ENCODE data around the gene PKHD1.

DNA sequence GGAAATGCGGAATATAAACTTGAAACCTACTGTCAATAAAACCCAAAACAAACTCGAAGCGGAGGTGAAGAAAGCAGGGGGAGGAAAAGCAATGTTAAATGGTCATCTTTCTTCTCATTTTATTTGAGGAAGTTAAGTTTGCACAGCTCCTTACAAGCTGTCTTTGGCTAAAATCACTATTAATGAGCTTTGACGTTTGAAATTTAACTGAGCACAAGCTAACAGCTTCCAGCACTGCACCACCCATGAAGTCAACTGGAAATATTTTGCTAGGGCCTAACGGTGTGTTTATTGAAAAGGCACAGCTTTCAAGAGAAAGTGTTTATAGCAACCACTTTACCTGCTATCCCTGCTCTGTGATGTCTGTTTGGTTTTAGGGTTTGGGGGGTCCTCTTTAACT lies 103.8 kb downstream of the PKHD1 start:
- TF ChIP-seq EZH2 (IDR thresholded peaks at IDR 0.05; ENCODE audit: low read depth, low read length, severe bottlenecking): no peak
- no peak for TF ChIP-seq CREB1 (IDR thresholded peaks at IDR 0.05)
- TF ChIP-seq, protein P1, sequence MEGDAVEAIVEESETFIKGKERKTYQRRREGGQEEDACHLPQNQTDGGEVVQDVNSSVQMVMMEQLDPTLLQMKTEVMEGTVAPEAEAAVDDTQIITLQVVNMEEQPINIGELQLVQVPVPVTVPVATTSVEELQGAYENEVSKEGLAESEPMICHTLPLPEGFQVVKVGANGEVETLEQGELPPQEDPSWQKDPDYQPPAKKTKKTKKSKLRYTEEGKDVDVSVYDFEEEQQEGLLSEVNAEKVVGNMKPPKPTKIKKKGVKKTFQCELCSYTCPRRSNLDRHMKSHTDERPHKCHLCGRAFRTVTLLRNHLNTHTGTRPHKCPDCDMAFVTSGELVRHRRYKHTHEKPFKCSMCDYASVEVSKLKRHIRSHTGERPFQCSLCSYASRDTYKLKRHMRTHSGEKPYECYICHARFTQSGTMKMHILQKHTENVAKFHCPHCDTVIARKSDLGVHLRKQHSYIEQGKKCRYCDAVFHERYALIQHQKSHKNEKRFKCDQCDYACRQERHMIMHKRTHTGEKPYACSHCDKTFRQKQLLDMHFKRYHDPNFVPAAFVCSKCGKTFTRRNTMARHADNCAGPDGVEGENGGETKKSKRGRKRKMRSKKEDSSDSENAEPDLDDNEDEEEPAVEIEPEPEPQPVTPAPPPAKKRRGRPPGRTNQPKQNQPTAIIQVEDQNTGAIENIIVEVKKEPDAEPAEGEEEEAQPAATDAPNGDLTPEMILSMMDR (IDR thresholded peaks at IDR 0.05; ENCODE audit: control extremely low read depth in 1 of 3, insufficient read depth in 1 of 3, low read depth in 1 of 3, low read length in 3 of 3): no peak
- TF ChIP-seq RNF2 (IDR thresholded peaks at IDR 0.05; ENCODE audit: borderline replicate concordance, low read depth, low read length, missing control alignments, poor library complexity, severe bottlenecking): no peak
- TF ChIP-seq TEAD4 (IDR thresholded peaks at IDR 0.05; ENCODE audit: low read depth, low read length): no peak

Measured in H1 (cell line).